H1 (cell line): ENCODE results near the gene SOX4. TPM values are rescaled to one million over a fixed set of nuclear protein-coding genes. Genes with fewer than 3 reads are reported as not detected.
A peak's percentile ranks its signal among the peaks of the same experiment; 100 is the strongest.

Experiments
- CHD1 ChIP-seq: IDR thresholded peaks from 2 replicates; pipeline ENCODE4 v1.6.1; 2012; ENCODE audit warnings: low read depth, low read length, improper control_type of control experiment
- CHD7 ChIP-seq: fragments of 300-600 bp; sonication (generic); IDR thresholded peaks from 2 replicates; pipeline ENCODE4 v1.7.1; 2012; ENCODE audit warnings: low read length, moderate library complexity, mild to moderate bottlenecking, inconsistent platforms; ENCODE audit not compliant: insufficient replicate concordance
- CREB1 ChIP-seq: IDR thresholded peaks from 2 replicates; pipeline ENCODE4 v1.6.1; 2012; ENCODE audit warnings: inconsistent platforms
- HDAC2 ChIP-seq, 2 experiments: fragments of 300-600 bp in 1 of 2; sonication (generic) in 1 of 2; IDR thresholded peaks; 2 replicates each; pipeline ENCODE4 v1.6.1; 2011 to 2012; ENCODE audit warnings: low read depth in 2 of 2, low read length in 2 of 2, mild to moderate bottlenecking in 2 of 2, moderate library complexity in 2 of 2, borderline replicate concordance in 1 of 2, inconsistent platforms in 1 of 2
- RAD21 ChIP-seq, 2 experiments: IDR thresholded peaks in 1 of 2; conservative IDR thresholded peaks in 1 of 2; 2 replicates each; pipeline ENCODE4 v1.6.1; 2011; ENCODE audit warnings: low read depth in 2 of 2, low read length in 2 of 2, improper control_type of control experiment in 1 of 2, inconsistent platforms in 1 of 2, mild to moderate bottlenecking in 1 of 2, moderate library complexity in 1 of 2
- RBBP5 ChIP-seq: IDR thresholded peaks from 2 replicates; pipeline ENCODE4 v1.7.1; 2012; ENCODE audit warnings: low read depth, mild to moderate bottlenecking, inconsistent platforms, low read length, moderate library complexity, borderline replicate concordance
- SIX5 ChIP-seq: IDR thresholded peaks from 2 replicates; pipeline ENCODE4 v1.6.1; 2011; ENCODE audit warnings: mild to moderate bottlenecking, low read depth, low read length
- polyA plus RNA-seq, 7 experiments: library from polyadenylated mRNA; depleted of rRNA in 3 of 7; stranded (reverse) in 5 of 7; unstranded in 2 of 7; fragments of >200 nt in 5 of 7; fragments of 200-250 nt in 2 of 7; gene quantifications; 1 replicate in 5 of 7; 2 replicates in 1 of 7; 4 replicates in 1 of 7; pipeline versions ENCODE4 v1.2.1 to v1.2.3, GENCODE V29; 2011 to 2013; ENCODE audit warnings: missing spikeins in 2 of 7, mixed read lengths in 2 of 7
- total RNA-seq: library from RNA; stranded (reverse); fragmentation: NEBNext Ultra II Directional; extraction: Animal tissue kit (Norgen Biotek cat#: 25700); gene quantifications from 2 replicates; pipeline ENCODE4 v1.2.1, GENCODE V29; 2021
- TF ChIP-seq, protein P1 (sequence below): IDR thresholded peaks from 2 replicates; pipeline ENCODE4 v1.6.1; 2011; ENCODE audit warnings: low read length, improper control_type of control experiment

Gene SOX4
- total and polyA plus RNA-seq, 2 of the 8 experiments (the other 6 are each of a cell fraction or from before 2014, with no cell fraction given) = 14.1 to 169 TPM

DNA sequence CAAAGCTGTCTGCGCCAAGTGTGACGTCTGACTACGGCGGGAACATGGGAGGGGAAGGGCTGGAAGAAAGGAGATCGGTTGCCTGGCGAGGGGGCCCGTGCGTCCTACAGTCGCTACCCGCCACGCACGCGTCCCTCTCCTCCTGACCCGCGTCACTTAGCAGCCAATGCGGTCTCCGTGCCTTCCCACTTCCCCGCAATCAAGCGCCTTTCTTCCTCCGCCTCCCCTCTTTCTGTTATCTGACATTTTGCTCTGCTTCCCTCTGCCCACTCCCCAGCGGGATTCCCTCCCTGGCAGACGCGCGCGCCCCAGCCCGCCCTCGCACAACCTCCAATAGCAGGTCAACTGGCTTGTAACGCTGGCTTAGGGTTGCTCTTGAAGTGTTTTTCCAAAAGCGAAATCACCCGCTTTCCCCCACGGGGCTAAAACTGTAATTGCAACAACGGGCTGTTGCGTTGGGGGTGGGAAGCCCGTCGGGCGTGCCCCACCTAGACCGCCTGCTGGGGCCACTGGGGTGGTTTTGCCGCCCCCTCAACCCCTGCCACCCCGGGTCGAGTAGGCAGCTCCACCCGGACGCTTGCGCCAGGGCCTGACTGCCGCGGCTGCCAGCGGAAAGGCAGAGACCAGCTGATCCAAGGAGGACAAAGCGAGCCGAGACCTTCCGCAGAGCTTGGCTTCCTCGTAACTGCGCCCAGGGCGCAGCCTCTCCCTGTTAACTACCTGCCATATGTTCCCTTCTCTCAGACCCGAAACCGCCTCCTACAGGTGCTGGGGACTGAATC is 6.2 kb upstream of the SOX4 start (continued):
- no peak for TF ChIP-seq CHD7
- no peak for TF ChIP-seq SIX5
- peak; percentile 79 for TF ChIP-seq CREB1
- TF ChIP-seq RAD21 (IDR thresholded peaks at IDR 0.05 in 1 of 2, conservative IDR thresholded peaks at IDR 0.05 in 1 of 2; ENCODE audit: low read depth in 2 of 2, low read length in 2 of 2) = 0 out of 4 replicates have a peak, but pooled peaks of 1 of the 2 experiments have one; percentile 1
- TF ChIP-seq CHD1 = no peak
- peak in 1 of 2 experiments; percentile 65; a peak in 2 of 4 replicates for TF ChIP-seq HDAC2 (IDR thresholded peaks at IDR 0.05; ENCODE audit: borderline replicate concordance in 1 of 2, low read depth in 2 of 2, low read length in 2 of 2)
- TF ChIP-seq, protein P1, sequence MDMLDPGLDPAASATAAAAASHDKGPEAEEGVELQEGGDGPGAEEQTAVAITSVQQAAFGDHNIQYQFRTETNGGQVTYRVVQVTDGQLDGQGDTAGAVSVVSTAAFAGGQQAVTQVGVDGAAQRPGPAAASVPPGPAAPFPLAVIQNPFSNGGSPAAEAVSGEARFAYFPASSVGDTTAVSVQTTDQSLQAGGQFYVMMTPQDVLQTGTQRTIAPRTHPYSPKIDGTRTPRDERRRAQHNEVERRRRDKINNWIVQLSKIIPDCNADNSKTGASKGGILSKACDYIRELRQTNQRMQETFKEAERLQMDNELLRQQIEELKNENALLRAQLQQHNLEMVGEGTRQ = no peak
- TF ChIP-seq RBBP5 = peak; percentile 75
